Medulla oblongata (tissue), 1 donor: Measurements from ENCODE around the gene CCDC148.
"Not testable (repeated sequence)": the region's sequence is repeated elsewhere in the genome, so short reads cannot be mapped to it uniquely, and the experiment has no call there.

Experiments
- DNase-seq: peaks from one replicate; pipeline ENCODE4 v3.0.0-alpha.2; 2015; ENCODE audit errors: extremely low spot score

CCDC148 gene

DNA sequence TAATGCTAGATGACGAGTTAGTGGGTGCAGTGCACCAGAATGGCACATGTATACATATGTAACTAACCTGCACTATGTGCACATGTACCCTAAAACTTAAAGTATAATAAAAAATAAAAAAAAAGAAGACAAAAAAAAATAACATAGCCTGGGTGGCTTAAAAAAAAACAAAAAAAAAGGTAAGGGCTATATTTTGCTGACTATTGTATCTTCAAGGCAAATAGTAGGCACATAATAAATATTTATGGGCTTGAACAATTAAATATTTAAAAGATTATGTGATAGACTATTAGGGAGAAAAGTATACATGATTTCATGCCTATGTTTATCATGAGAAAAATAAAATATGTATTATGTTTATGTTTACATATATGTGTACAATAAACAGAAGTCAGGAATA, 99.4 kb downstream of the CCDC148 start:
- no peak for DNase-seq

DNA sequence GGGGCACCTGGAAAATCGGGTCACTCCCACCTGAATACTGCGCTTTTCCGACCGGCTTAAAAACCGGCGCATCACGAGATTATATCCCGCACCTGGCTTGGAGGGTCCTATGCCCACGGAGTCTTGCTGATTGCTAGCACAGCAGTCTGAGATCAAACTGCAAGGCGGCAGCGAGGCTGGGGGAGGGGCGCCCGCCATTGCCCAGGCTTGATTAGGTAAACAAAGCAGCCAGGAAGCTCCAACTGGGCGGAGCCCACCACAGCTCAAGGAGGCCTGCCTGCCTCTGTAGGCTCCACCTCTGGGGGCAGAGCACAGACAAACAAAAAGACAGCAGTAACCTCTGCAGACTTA, 105.1 kb downstream of the CCDC148 start:
- not testable (repeated sequence) for DNase-seq

DNA sequence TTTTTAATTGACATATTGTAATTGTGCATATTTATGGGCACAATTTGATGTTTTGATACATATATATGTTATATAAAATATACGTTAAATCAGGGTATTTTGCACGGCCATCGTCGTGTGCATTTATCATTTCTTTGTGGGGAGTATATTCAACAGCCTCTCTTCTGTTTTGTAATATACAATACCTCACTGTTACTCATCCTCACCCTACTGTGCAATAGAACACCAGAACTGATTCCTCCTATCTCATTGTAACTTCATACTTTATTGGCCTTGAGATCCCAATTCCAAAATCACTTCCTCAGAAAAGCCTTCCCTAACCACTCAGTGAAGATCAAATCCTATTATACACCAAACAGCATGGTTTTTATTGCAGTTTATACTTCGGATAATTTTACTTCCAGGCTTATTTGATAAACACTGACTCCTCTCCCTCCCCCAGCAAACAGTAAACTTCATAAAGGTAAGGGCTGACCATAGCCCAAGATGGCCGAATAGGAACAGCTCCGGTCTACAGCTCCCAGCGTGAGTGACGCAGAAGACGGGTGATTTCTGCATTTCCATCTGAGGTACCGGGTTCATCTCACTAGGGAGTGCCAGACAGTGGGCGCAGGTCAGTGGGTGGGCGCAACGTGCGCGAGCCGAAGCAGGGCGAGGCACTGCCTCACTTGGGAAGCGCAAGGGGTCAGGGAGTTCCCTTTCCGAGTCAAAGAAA, 105.6 kb downstream of the CCDC148 start:
- DNase-seq: not testable (repeated sequence)

DNA sequence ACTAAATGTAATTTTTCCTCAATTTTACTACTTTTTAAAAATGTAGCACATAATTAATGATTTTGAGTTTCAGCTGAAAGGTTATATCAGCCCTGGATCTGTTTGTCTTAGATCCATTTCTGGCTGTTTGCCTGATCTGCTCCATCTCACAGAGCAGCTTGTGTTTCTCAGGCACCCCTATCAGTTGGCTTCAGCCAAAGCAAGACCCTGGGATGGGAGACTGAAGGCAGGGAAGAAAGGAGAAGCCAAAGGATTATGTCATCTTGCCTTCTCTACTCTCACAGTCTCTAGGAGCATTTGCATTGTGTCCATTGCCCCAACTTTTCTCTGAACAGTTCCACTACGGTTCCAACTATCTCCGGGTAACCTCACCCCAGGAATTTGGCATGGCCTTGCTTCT, 110.5 kb downstream of the CCDC148 start:
- no peak for DNase-seq

DNA sequence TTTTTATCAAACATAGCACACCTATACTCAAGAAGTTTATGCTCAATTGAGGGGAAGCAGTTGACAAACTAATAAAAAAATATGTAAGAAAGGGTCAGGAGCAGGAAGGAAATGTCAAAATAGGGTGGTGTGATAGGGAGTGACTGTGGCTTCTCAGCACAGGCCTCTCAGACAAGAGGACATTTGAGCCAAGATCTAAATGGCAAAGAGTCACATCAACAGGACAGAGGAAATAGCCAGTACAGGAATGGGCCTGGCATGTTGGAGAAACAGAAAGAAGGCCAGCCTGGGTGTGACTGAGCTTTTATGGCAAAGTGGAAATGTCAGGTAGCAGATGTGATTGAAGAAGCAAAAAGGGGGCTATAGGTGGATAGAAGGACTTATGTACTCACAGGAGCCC, 117.0 kb downstream of the CCDC148 start:
- no peak for DNase-seq

DNA sequence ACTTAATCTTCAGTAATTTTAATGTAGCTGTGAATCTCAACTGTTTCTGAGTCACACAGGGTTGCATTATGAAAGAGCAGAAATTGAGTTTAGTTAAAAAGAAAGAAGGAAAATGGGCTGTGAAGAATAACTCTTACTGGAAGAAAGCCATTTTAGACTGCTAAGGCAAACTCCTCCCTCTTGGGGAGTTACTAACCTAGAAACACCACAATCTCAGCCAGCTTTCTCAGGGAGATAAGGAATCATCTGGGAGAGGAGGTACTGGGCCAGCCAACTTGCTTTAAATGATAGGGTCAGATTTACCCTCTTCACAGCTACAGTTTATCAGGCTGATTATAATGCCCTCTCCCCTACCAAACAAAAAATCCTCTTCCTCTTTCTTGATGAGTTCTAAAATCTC, 119.5 kb downstream of the CCDC148 start:
- DNase-seq: no peak

DNA sequence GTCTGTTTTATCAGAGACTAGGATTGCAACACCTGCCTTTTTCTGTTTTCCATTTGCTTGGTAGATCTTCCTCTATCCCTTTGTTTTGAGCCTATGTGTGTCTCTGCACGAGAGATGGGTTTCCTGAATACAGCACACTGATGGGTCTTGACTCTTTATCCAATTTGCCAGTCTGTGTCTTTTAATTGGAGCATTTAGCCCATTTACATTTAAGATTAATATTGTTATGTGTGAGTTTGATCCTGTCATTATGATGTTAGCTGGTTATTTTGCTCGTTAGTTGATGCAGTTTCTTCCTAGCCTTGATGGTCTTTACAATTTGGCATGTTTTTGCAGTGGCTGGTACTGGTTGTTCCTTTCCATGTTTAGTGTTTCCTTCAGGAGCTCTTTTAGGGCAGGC, 124.8 kb downstream of the CCDC148 start:
- DNase-seq: not testable (repeated sequence)

DNA sequence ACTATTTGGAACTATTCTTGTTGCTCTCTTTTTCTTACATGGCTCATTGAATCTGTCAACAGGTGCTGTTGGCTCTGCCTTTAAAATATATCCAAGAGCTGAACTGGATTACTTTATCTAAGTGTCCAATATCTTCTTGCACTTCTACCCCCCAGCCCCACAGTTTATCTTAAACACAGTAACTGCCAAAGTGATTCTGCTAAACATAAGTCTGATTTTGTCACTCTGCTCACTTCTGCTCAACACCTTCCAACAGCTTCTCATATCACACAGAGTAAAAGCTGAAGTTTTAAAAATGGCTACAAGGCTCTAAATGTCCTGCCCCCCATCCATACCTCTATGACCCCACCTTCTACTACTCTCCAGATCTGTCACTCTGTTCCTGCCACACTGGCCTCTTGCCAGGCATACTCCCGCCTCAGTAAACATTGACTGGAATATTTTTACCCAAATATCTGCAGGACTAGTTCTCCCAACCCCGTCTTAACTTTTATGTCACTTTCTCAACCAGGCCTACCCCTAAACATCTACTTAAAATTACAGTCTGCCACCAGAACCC, 130.7 kb downstream of the CCDC148 start:
- no peak for DNase-seq

DNA sequence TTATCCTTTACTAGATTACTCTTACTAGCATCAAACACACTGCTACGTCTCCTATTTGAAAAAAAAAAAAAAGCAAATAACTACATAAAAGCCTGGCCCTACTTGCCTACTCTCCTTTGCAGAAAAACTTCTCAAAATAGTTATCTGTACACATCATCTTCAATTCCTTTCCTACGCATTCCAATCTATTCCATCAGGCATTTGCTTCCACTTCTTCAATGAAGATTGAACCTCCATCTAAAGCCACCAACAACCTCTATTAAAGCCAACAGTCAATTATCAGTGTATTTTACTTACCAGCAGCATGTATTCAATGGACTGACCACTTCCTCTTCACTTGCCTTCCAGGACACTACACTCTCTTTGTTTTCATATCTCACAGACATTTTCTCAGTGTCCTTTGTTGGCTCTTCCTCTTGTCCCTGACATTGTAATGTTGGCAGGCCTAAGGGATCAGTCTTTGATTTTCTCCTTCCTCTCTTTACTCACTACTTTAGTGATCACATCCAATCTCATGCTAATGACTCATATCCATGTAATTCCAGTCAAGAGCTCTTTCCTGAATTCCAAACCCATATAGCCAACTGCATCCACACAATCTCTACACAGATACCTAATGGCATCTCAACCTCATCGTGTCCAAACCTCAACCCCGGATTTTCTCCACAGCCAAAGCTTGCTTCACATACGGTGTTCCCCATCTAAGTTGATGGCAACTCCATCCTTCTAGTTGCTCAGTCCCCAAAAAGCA, 131.3 kb downstream of the CCDC148 start:
- no peak for DNase-seq

DNA sequence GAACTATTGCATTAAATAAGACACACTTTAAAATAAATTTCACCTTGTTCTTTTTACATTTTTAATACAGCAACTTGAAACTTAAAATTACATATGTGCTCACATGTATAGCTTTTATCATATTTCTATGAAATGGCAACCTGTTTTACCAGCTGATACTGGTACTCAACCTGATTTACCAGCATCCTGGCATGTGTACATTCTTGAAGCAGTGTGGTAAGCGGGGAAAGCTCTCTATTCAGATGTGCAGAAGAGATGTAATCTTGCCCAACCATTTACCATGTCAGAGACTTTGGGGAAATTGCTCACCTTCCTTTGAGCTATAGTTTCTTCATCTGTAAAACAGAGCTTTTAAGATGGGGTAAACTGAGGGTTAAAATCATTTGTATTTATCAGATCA, 133.2 kb downstream of the CCDC148 start:
- DNase-seq: no peak

DNA sequence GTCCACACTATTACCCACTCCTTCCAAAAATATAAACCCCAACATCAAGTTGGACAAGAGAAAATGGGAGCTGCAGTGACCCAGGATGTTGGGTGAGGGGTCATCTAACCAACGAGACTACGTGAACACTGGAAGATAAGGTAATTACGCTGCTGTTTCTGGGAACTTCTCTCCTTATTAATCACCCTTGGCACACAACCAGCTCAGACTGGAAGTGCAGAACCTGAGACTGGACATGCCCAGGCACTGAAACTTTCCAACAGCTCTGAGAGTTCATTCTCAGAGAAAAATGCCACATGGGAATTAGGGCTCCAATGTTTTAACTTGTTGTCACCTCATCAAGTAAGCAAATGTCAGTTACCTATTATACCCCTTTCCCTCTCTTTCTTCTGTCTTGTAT, 135.3 kb downstream of the CCDC148 start:
- DNase-seq: no peak

DNA sequence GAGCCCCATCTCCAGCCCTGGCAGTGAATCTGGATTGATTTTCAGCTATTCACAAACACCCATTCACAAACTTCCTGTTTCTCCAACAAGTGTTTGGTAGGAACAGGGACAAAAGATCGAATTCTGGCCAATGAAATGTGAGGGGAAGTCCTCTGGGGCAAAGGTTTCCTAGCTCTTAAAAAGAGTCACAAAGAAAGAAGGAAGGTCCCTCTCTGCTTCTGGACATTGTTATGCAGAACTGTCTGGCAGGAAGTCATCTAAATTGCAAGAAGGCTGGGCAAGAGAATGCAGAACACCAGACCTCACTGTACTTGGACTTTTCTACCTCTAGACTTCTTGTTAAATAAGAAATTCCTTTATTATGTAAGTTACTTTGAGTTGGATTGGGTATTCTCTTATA, 137.3 kb downstream of the CCDC148 start:
- no peak for DNase-seq

DNA sequence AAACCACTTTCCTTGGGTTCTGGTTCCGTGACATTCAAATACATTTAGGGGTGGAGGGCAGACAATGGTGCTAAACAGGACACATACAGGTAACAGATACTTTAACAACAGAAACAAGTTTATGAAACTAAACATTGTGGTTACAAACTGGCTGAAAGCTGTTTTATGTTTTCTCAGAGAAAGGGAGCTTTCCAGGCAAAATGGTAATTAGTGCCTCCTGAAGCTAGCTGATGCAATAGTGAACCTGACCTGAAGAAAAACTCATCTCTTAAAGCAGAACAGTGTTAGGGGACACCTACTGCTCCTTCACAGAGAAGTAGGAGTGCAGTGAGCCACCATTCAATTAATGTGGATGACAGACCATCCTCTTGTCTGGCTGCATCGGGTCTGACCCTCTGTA, 138.9 kb downstream of the CCDC148 start:
- DNase-seq: no peak

DNA sequence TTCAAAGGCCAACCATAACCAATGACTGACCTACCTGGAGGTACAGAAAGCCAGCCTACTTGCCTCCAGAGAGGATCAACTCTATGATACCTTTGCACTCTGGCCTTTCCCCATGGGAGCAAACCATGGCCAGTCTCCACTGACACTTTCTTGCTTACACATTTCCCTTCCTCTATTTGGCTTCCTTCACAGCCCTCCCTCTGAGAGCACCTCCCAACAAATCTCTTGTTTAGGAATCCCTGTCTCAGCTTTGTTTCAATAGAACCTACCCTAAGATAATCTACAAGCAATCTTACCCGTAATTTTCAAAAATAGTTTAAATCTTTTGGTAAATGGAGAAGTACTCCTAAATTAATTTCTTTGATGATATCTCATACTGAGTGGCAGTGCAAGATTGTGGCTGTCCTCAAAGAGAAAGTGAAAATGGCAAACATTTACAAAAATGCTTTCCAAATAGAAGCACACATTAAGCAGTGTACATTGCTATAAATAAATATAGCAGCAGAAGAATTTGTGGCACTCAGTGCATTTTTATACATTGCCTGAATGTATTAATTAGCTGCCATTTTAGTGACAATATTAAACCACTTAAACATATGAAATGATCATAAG, 140.6 kb downstream of the CCDC148 start:
- no peak for DNase-seq

DNA sequence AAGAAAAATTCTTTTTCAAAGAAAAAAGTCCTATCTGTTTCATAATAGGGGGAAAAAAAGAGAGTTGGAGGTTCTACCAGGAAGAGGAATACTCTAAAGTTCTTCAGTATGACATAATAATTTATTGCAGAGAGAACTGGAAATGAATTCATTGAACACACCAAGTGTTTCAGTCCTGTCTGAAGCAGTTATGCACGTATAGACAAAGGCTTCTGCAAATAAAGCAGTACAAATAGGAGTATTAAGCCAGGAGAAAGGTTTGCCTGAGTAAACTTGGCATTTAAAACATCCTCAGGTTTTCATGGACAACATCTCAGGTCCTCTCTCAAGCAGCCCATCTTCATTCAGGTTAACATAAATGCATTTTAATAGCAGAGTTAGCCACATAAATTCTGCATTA, 141.6 kb downstream of the CCDC148 start:
- no peak for DNase-seq

DNA sequence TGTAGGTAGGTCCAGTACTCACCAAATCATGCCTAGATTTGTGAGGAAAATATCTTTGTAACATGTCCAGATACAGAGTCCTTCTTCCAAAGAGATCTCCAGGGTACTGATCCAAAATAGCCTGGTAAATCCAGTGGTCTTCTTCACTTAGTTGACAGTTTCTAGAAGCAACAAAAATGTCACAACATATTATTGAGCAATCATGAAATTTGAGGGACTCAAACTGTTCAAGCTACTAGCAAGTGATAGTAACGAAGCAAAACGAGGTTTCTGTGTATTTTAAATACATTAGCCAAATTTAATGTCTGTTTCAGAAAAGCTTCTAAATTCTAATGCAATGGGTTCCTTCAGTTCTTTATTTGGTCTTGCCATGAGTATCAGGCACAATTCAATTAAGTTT, 142.8 kb downstream of the CCDC148 start:
- DNase-seq: no peak

DNA sequence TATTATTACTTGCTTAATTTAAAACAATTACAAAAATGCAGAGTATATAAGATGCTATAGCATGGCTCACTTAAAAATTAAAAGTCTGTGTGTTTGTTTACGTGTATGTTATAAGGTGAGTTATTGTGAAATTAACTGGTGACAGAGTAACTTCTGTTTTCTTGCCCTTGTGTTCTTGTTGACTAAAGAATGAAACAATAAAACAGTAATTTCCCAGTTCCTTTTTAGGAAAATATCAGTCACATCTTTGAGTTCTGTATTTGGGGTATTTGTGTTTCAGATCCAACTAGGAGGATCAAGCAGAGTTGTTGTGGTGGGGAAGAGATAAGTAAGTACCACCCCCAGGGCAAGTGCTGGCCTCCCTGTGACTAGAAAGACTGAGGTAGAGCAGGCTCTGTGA, 143.6 kb downstream of the CCDC148 start:
- DNase-seq: no peak

DNA sequence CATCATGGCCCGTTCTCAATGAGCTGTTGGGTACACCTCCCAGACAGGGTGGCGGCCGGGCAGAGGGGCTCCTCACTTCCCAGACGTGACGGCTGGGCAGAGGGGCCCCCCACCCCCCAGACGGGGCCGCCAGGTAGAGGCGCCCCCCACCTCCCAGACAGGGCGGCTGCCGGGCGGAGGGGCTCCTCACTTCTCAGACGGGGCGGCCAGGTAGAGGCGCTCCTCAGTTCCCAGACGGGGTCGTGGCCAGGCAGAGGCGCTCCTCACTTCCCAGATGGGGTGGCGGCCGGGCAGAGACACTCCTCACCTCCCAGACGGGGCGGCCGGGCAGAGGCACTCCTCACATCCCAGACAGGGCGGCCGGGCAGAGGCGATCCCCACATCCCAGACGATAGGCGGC, 146.1 kb downstream of the CCDC148 start:
- DNase-seq: not testable (repeated sequence)

DNA sequence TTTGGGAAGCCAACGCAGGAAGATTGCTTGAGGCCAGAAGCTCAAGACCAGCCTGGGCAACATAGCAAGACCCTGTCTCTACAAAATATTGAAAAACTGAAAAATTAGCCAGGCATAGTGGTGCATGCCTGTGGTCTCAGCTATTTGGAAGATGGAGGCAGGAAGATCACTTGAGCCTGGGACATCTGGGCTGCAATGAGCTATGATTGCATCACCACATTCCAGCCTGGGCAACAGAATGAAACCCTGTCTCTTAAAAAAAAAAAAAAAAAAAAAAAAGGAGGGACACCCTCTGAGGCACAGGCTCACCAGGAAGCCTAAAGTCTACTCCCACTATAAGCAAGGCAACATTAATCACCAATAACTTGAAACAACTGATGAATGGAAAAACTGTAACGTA, 151.1 kb downstream of the CCDC148 start:
- DNase-seq: no peak

DNA sequence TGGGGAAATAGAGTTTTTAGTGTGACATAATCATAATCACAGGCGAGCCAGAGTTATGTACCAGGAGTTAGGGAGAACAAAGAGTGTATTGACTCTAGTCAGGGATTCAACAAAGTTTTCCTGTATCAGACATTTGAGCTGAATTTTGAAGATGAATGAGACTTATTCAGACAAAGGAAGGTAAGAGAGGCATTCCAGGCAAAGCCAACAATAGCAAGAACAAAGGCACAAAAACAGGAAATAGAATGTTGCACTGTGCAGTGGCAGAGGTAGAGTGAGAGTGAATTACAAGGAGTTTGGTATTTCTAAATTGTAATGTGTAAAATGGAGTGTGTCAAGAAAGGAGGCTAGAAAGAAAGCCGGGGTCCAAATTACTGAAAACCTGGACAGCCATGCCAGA, 156.2 kb downstream of the CCDC148 start:
- DNase-seq: no peak

DNA sequence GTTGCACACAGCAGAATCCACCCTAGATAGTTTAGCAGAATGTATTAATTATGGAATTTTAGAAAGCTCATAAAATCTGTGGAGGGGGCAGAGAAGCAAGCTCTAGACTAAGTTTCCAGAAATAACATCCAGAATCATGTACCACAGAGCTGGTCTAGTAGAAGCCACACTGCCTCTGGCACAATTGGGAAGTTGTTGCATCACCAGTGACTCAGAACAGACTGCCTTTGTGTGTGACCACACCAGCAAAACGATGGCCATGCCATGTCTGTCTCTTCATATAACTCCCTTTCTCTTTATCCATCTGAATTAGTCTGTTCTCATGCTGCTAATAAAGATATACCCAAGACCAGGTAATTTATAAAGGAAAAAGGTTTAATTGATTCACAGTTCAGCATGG, 158.9 kb downstream of the CCDC148 start:
- no peak for DNase-seq

DNA sequence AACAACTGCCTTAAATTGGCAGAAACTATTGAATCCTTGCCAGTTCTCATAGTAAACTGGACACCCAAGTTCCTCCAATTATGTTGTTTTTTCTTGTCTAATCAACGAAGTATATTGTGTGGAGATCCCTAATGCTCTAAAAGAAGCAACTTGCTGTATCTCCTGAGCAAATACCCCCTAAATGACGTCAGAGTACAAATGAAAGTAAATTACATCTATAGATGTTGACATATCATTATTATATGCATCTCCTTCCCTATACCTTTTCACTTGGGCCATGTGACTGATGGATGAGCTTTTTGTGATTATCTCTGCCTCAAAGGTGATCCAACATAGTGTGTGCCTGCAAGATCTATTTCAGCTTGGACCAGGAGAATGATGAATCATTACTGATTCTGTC, 159.4 kb downstream of the CCDC148 start:
- no peak for DNase-seq

DNA sequence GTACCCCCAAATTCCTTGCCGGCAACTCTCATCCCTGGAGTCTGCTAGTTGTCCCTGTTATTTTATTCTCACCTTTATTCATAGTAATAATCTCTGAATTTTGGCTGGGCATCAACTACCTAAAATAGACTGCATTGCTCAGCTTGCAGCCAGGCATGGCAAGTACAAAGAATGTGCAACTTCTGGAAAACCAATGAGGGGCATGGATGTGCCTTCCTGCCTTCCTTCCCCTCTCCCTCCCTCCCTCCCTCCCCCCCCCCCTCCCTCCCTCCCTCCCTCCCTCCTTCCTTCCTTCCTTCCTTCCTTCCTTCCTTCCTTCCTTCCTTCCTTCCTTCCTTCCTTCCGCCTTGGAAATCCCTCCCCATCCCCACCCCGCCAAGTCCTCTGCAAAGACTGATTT, 162.8 kb downstream of the CCDC148 start:
- no peak for DNase-seq
